SK-N-SH treated with all-trans-retinoic acid at 6 μM for 48 hours (cell line): ENCODE data around the gene G3BP1.

Experiments used
- ARNTL ChIP-seq: fragments of 450-650 bp; formaldehyde crosslinking; IDR thresholded peaks from 2 replicates; pipeline ENCODE4 v1.5.0; 2020; ENCODE audit warnings: low read depth, mild to moderate bottlenecking, moderate library complexity, borderline replicate concordance
- CSDC2 ChIP-seq: fragments of 250-450 bp; sonication (Bioruptor Pico); IDR thresholded peaks from 2 replicates; pipeline ENCODE4 v1.5.0; 2020; ENCODE audit warnings: mild to moderate bottlenecking, moderate library complexity
- ESRRG ChIP-seq: fragments of 250-450 bp; sonication (Bioruptor Pico); IDR thresholded peaks from 2 replicates; pipeline ENCODE4 v1.6.1; 2021; ENCODE audit warnings: mild to moderate bottlenecking
- GLIS3 ChIP-seq: fragments of 250-450 bp; sonication (Bioruptor Pico); IDR thresholded peaks from 2 replicates; pipeline ENCODE4 v1.5.0; 2020; ENCODE audit warnings: mild to moderate bottlenecking, moderate library complexity
- OSR1 ChIP-seq: fragments of 250-450 bp; sonication (Bioruptor Pico); IDR thresholded peaks from 2 replicates; pipeline ENCODE4 v1.8.0; 2022; ENCODE audit warnings: moderate library complexity, mild to moderate bottlenecking, inconsistent platforms
- PATZ1 ChIP-seq: fragments of 250-450 bp; sonication (Bioruptor Pico); IDR thresholded peaks from 2 replicates; pipeline ENCODE4 v1.8.0; 2020; ENCODE audit warnings: mild to moderate bottlenecking, moderate library complexity, borderline replicate concordance
- PPARA ChIP-seq: fragments of 250-450 bp; sonication (Bioruptor Pico); IDR thresholded peaks from 2 replicates; pipeline ENCODE4 v1.5.0; 2020; ENCODE audit warnings: mild to moderate bottlenecking, borderline replicate concordance
- RARB ChIP-seq: fragments of 250-450 bp; sonication (Bioruptor Pico); IDR thresholded peaks from 2 replicates; pipeline ENCODE4 v1.8.0; 2021; ENCODE audit warnings: mild to moderate bottlenecking, moderate library complexity
- TCF4 ChIP-seq: fragments of 250-450 bp; sonication (Bioruptor Pico); IDR thresholded peaks from 2 replicates; pipeline ENCODE4 v1.8.0; 2021; ENCODE audit warnings: mild to moderate bottlenecking, moderate library complexity, borderline replicate concordance
- ZFP30 ChIP-seq: fragments of 450-650 bp; formaldehyde crosslinking; IDR thresholded peaks from 2 replicates; pipeline ENCODE4 v1.5.0; 2022; ENCODE audit warnings: mild to moderate bottlenecking, moderate library complexity
- ZNF565 ChIP-seq: fragments of 450-650 bp; formaldehyde crosslinking; conservative IDR thresholded peaks from 2 replicates; pipeline ENCODE4 v1.5.0; 2020; ENCODE audit warnings: low read depth, mild to moderate bottlenecking, moderate library complexity
- ZNF70 ChIP-seq: fragments of 450-650 bp; formaldehyde crosslinking; IDR thresholded peaks from 2 replicates; pipeline ENCODE4 v1.5.0; 2020; ENCODE audit warnings: mild to moderate bottlenecking, moderate library complexity

DNA sequence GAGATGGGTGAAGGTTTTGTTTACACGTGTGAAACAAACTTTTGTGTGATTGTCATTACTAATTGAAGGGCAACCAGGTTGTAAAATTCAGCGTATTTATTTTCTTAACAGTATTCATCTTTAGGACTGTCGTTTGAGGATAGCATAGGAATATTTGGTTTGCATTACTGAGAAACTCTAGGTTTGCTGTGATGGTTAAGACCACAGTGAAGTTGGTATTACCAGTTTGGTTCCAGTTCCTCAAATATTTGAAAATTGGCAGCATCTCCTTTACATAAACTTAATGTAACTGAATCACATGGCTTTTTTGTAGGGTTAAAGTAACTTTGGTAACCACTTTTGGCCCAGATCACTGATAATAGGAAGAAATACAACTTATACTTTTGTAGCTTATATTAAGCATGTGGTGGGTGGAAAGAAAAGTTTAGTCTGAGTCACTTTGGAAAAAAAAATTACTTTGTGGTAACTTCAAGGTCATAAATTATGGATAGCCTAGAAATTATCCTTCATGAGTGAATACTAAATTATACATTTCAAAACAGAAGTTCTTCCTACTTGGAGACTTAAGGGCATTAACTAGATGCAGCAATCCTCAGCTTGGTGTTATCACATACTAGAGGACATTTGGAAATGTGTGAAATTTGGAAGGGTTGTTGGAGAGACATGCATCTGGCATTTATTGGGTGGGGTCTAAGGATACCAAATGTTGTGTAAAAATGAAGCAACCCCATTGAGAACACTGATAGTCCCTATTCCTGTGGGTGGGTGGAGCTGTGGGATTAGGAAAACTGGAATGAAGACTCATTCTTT is 33.9 kb downstream of the G3BP1 start:
- TF ChIP-seq ZFP30 (CRISPR knock-in tag) (no peak), ARNTL (no peak), ESRRG (CRISPR knock-in tag) (no peak), ZNF70 (CRISPR knock-in tag) (no peak), PPARA (no peak), ZNF565 (CRISPR knock-in tag) (no peak), CSDC2 (CRISPR knock-in tag) (no peak), RARB (CRISPR knock-in tag) (no peak), TCF4 (CRISPR knock-in tag) (no peak), GLIS3 (no peak), PATZ1 (CRISPR knock-in tag) (no peak), OSR1 (CRISPR knock-in tag) (no peak)
